SJCRH30 (cell line): ENCODE results near the gene CHST11. TPM values are rescaled to one million over a fixed set of nuclear protein-coding genes. Genes with fewer than 3 reads are reported as not detected.

Experiments
- DNase-seq, 2 experiments: peaks; one replicate each; pipeline ENCODE4 v3.0.0-alpha.2; 2015 to 2020
- H3K27ac ChIP-seq: fragments of 250-450 bp; sonication (Bioruptor Pico); 2 replicates; pipeline ENCODE4 v1.5.1; 2020; ENCODE audit warnings: mild to moderate bottlenecking, moderate library complexity
- H3K27me3 ChIP-seq: fragments of 250-450 bp; sonication (Bioruptor Pico); 2 replicates; pipeline ENCODE4 v1.5.1; 2020; ENCODE audit warnings: mild to moderate bottlenecking, moderate library complexity
- H3K36me3 ChIP-seq: fragments of 250-450 bp; sonication (Bioruptor Pico); 2 replicates; pipeline ENCODE4 v1.5.1; 2020; ENCODE audit warnings: mild to moderate bottlenecking, moderate library complexity
- H3K4me1 ChIP-seq: fragments of 250-450 bp; sonication (Bioruptor Pico); 2 replicates; pipeline ENCODE4 v1.5.1; 2020; ENCODE audit warnings: mild to moderate bottlenecking, moderate library complexity
- H3K4me3 ChIP-seq: fragments of 250-450 bp; sonication (Bioruptor Pico); 2 replicates; pipeline ENCODE4 v1.5.1; 2020; ENCODE audit warnings: mild to moderate bottlenecking, moderate library complexity
- H3K9me3 ChIP-seq: fragments of 250-450 bp; sonication (Bioruptor Pico); replicated peaks from 2 replicates; pipeline ENCODE4 v1.5.1; 2020; ENCODE audit warnings: mild to moderate bottlenecking, moderate library complexity
- total RNA-seq: library from RNA; depleted of rRNA; stranded (reverse); fragments of >200 nt; shearing (Covaris generic); gene quantifications from 2 replicates; pipeline ENCODE4 v1.2.3, GENCODE V29; 2014

The CHST11 gene
- total RNA-seq, 1 experiment from 2014 or later: 37.0 TPM

GRCh38 chr12:104448031-104448430 lies 8.7 kb upstream of the CHST11 start:
- DNase-seq: no peak
- Histone ChIP-seq H3K4me1 (no peaks in the 10 kb centered on the region), H3K36me3 (no peaks in the 10 kb centered on the region), H3K9me3 (no peaks in the 10 kb centered on the region; the same call in 1 of the 2 replicates), H3K4me3 (no peak overlapping the region), H3K27ac (no peak overlapping the region), H3K27me3 (no peaks in the 10 kb centered on the region)

- H3K36me3 ChIP-seq: no peaks in the 10 kb centered on the region
- H3K4me3 ChIP-seq: no peak overlapping the region
- H3K9me3 ChIP-seq: no peaks in the 10 kb centered on the region; the same call in 1 of the 2 replicates
- no peaks in the 10 kb centered on the region for H3K4me1 ChIP-seq
- DNase-seq: no peak
- no peak overlapping the region for H3K27ac ChIP-seq
- no peaks in the 10 kb centered on the region for H3K27me3 ChIP-seq
Measured at GRCh38 chr12:104448451-104448850, 8.3 kb upstream of the CHST11 start.

GRCh38 chr12:104450700-104451099 lies 6.0 kb upstream of the CHST11 start:
- Histone ChIP-seq H3K9me3 (no peaks in the 10 kb centered on the region; the same call in 1 of the 2 replicates), H3K36me3 (no peaks in the 10 kb centered on the region), H3K27me3 (no peaks in the 10 kb centered on the region), H3K4me1 (peaks cover 5% of the 10 kb centered on the region), H3K27ac (no peak overlapping the region), H3K4me3 (no peak overlapping the region)
- no peak for DNase-seq

GRCh38 chr12:104452087-104452486 lies 4.7 kb upstream of the CHST11 start:
- H3K4me1 ChIP-seq: peaks cover 9% of the 10 kb centered on the region
- no peaks in the 10 kb centered on the region; the same call in 1 of the 2 replicates for H3K9me3 ChIP-seq
- H3K27me3 ChIP-seq: no peaks in the 10 kb centered on the region
- DNase-seq: no peak
- H3K36me3 ChIP-seq: no peaks in the 10 kb centered on the region
- no peak overlapping the region for H3K4me3 ChIP-seq
- no peak overlapping the region for H3K27ac ChIP-seq

GRCh38 chr12:104453133-104453532 lies 3.6 kb upstream of the CHST11 start:
- no peaks in the 10 kb centered on the region; the same call in 1 of the 2 replicates for H3K9me3 ChIP-seq
- H3K27ac ChIP-seq: no peak overlapping the region
- no peak overlapping the region for H3K4me3 ChIP-seq
- peaks cover 9% of the 10 kb centered on the region for H3K4me1 ChIP-seq
- no peaks in the 10 kb centered on the region for H3K27me3 ChIP-seq
- no peak for DNase-seq
- H3K36me3 ChIP-seq: no peaks in the 10 kb centered on the region

- peak in 1 of 2 experiments; percentile 15 for DNase-seq
- H3K4me1 ChIP-seq: peaks cover 9% of the 10 kb centered on the region
- H3K9me3 ChIP-seq: no peaks in the 10 kb centered on the region; the same call in 1 of the 2 replicates
- H3K36me3 ChIP-seq: 0 out of 2 replicates have a peak, but pooled peaks cover 3% of the 10 kb centered on the region
- H3K27ac ChIP-seq: no peak overlapping the region
- no peaks in the 10 kb centered on the region for H3K27me3 ChIP-seq
- no peak overlapping the region for H3K4me3 ChIP-seq
Measured at GRCh38 chr12:104454997-104455396, 1.8 kb upstream of the CHST11 start.

- H3K4me3 ChIP-seq: peak overlapping the region; percentile 91
- DNase-seq: peak in 1 of 2 experiments; percentile 8
- peaks cover 9% of the 10 kb centered on the region for H3K4me1 ChIP-seq
- no peaks in the 10 kb centered on the region for H3K27me3 ChIP-seq
- H3K36me3 ChIP-seq: 0 out of 2 replicates have a peak, but pooled peaks cover 3% of the 10 kb centered on the region
- H3K9me3 ChIP-seq: no peaks in the 10 kb centered on the region; the same call in 1 of the 2 replicates
- peak overlapping the region; percentile 67; the same call in 1 of the 2 replicates for H3K27ac ChIP-seq
Measured at GRCh38 chr12:104455578-104456416, 951 bp upstream of the CHST11 start.

- Histone ChIP-seq H3K4me3 (peak overlapping the region; percentile 91), H3K4me1 (peaks cover 9% of the 10 kb centered on the region), H3K27ac (peak overlapping the region; percentile 67), H3K27me3 (no peaks in the 10 kb centered on the region), H3K36me3 (0 out of 2 replicates have a peak, but pooled peaks cover 3% of the 10 kb centered on the region), H3K9me3 (no peaks in the 10 kb centered on the region)
- DNase-seq: peak; percentile 64 to 79
Measured at GRCh38 chr12:104456950-104457745, 400 bp downstream of the CHST11 start.

GRCh38 chr12:104457746-104458693 lies 1.3 kb downstream of the CHST11 start:
- peak overlapping the region; percentile 91 for H3K4me3 ChIP-seq
- peak overlapping the region; percentile 67 for H3K27ac ChIP-seq
- no peaks in the 10 kb centered on the region for H3K27me3 ChIP-seq
- H3K36me3 ChIP-seq: 0 out of 2 replicates have a peak, but pooled peaks cover 3% of the 10 kb centered on the region
- no peaks in the 10 kb centered on the region for H3K9me3 ChIP-seq
- peak; percentile 22 to 37 for DNase-seq
- H3K4me1 ChIP-seq: peaks cover 9% of the 10 kb centered on the region

- H3K27ac ChIP-seq: peak overlapping the region; percentile 67
- DNase-seq: peak; percentile 45 to 57
Measured at GRCh38 chr12:104458694-104459367, 2.1 kb downstream of the CHST11 start.

GRCh38 chr12:104459368-104459909 lies 2.7 kb downstream of the CHST11 start:
- no peak for DNase-seq
- Histone ChIP-seq H3K4me3 (peak overlapping the region; percentile 91), H3K36me3 (0 out of 2 replicates have a peak, but pooled peaks cover 3% of the 10 kb centered on the region), H3K27me3 (no peaks in the 10 kb centered on the region), H3K9me3 (no peaks in the 10 kb centered on the region), H3K27ac (peak overlapping the region; percentile 67), H3K4me1 (peaks cover 9% of the 10 kb centered on the region)

More at GRCh38 chr12:104458694-104459367, 2.1 kb downstream of the CHST11 start:
- Histone ChIP-seq H3K4me1 (peaks cover 9% of the 10 kb centered on the region), H3K9me3 (no peaks in the 10 kb centered on the region), H3K4me3 (peak overlapping the region; percentile 91), H3K27me3 (no peaks in the 10 kb centered on the region), H3K36me3 (0 out of 2 replicates have a peak, but pooled peaks cover 3% of the 10 kb centered on the region)

GRCh38 chr12:104460041-104460719 lies 3.4 kb downstream of the CHST11 start:
- H3K9me3 ChIP-seq: no peaks in the 10 kb centered on the region
- H3K36me3 ChIP-seq: 0 out of 2 replicates have a peak, but pooled peaks cover 3% of the 10 kb centered on the region
- no peak overlapping the region for H3K4me3 ChIP-seq
- H3K27me3 ChIP-seq: no peaks in the 10 kb centered on the region
- H3K27ac ChIP-seq: no peak overlapping the region
- H3K4me1 ChIP-seq: peaks cover 9% of the 10 kb centered on the region
- DNase-seq: no peak
